NCI-H1417 (cell line): ENCODE measurements around the gene CCDC201.
A peak's percentile ranks its signal among the peaks of the same experiment; 100 is the strongest.

Source experiments
- DNase-seq, 3 experiments: peaks; one replicate each; lab custom pipeline; 2025; lab: John Stamatoyannopoulos, UW

CCDC201 gene

GRCh38 chr7:45873035-45873354, at the start of gene CCDC201:
CCDC201 (minus strand) TSS chr7:45873082; CDS start chr7:45873007, 75 bp downstream.
- no peak for DNase-seq

GRCh38 chr7:45921699-45922519, 49.0 kb upstream of the CCDC201 start:
- DNase-seq = peak in 2 of 3 experiments; percentile 25 to 41

- no peak for DNase-seq
These were observed 48.5 kb upstream of the CCDC201 start for GRCh38 chr7:45921381-45921698.

GRCh38 chr7:45920502-45921380, 47.9 kb upstream of the CCDC201 start, which contains the start of gene IGFBP3:
IGFBP3 (minus strand) TSS chr7:45921272; CDS start chr7:45921140, 132 bp downstream.
- peak; percentile 4 to 89 (median 88) for DNase-seq

GRCh38 chr7:45919993-45920459, 47.1 kb upstream of the CCDC201 start:
- DNase-seq = peak in 1 of 3 experiments; percentile 57

- DNase-seq = no peak
These were observed 46.4 kb upstream of the CCDC201 start for GRCh38 chr7:45919231-45919784.

GRCh38 chr7:45918556-45918955, 45.7 kb upstream of the CCDC201 start:
- peak in 1 of 3 experiments; percentile 6 for DNase-seq

GRCh38 chr7:45917658-45918057, 44.8 kb upstream of the CCDC201 start:
- DNase-seq = peak; percentile 51 to 80 (median 57)

GRCh38 chr7:45917064-45917463, 44.2 kb upstream of the CCDC201 start:
- DNase-seq = no peak

GRCh38 chr7:45915606-45916005, 42.7 kb upstream of the CCDC201 start:
- no peak for DNase-seq

- no peak for DNase-seq
These were observed 42.0 kb upstream of the CCDC201 start for GRCh38 chr7:45914911-45915310.

- no peak for DNase-seq
These were observed 40.1 kb upstream of the CCDC201 start for GRCh38 chr7:45912972-45913371.

GRCh38 chr7:45911311-45911710, 38.4 kb upstream of the CCDC201 start:
- no peak for DNase-seq

GRCh38 chr7:45910855-45911254, 38.0 kb upstream of the CCDC201 start:
- no peak for DNase-seq

GRCh38 chr7:45909561-45909960, 36.7 kb upstream of the CCDC201 start:
- no peak for DNase-seq

- DNase-seq = no peak
These were observed 29.9 kb upstream of the CCDC201 start for GRCh38 chr7:45902820-45903219.

GRCh38 chr7:45901566-45901965, 28.7 kb upstream of the CCDC201 start:
- no peak for DNase-seq

- no peak for DNase-seq
These were observed 25.3 kb upstream of the CCDC201 start for GRCh38 chr7:45898222-45898621.

- DNase-seq = no peak
These were observed 24.3 kb upstream of the CCDC201 start for GRCh38 chr7:45897042-45897690.

- no peak for DNase-seq
These were observed 21.8 kb upstream of the CCDC201 start for GRCh38 chr7:45894665-45895062.

GRCh38 chr7:45893996-45894664, 21.2 kb upstream of the CCDC201 start:
- no peak for DNase-seq
